HL-60 (cell line): ENCODE results near the gene SCG5.
"Not testable (repeated sequence)": the region's sequence is repeated elsewhere in the genome, so short reads cannot be mapped to it uniquely, and the experiment has no call there.

Experiments
- GABPA ChIP-seq: IDR thresholded peaks from 2 replicates; pipeline ENCODE4 v1.6.1; 2012; ENCODE audit warnings: low read depth
- POLR2AphosphoS5 ChIP-seq: IDR thresholded peaks from 2 replicates; pipeline ENCODE4 v1.6.1; 2012; ENCODE audit warnings: low read depth
- SPI1 ChIP-seq: IDR thresholded peaks from 2 replicates; pipeline ENCODE4 v1.6.1; 2012; ENCODE audit warnings: low read depth, mild to moderate bottlenecking, borderline replicate concordance
- TF ChIP-seq, protein P1 (sequence below): IDR thresholded peaks from one replicate; pipeline ENCODE4 v1.5.1; 2011; ENCODE audit warnings: low read length, control low read depth, inconsistent platforms; ENCODE audit not compliant: insufficient read depth
- TF ChIP-seq, protein P2 (sequence below): IDR thresholded peaks from 2 replicates; pipeline ENCODE4 v1.6.1; 2012; ENCODE audit warnings: low read depth; ENCODE audit not compliant: insufficient replicate concordance

DNA sequence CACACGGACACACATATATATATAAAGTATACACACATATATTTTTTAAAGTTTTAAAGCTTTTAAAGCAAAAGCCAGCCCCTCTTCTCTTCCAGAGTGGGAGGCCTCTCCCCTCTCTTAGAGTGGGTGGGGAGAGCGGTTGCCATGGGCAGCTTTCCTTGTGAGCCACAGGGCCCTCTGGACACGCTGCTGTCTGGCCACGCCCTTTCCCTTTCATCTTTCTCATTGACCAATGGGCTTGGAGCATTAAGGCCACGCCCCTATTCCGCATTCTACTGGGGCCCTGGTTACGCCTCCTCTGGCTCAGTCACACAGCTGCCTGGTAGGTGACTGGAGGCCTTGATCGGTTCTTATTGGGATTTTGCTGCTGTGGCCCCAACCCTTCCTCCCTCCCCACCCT is 48.4 kb upstream of the SCG5 start, which contains the start of gene GOLGA8N:
- TF ChIP-seq, protein P1, sequence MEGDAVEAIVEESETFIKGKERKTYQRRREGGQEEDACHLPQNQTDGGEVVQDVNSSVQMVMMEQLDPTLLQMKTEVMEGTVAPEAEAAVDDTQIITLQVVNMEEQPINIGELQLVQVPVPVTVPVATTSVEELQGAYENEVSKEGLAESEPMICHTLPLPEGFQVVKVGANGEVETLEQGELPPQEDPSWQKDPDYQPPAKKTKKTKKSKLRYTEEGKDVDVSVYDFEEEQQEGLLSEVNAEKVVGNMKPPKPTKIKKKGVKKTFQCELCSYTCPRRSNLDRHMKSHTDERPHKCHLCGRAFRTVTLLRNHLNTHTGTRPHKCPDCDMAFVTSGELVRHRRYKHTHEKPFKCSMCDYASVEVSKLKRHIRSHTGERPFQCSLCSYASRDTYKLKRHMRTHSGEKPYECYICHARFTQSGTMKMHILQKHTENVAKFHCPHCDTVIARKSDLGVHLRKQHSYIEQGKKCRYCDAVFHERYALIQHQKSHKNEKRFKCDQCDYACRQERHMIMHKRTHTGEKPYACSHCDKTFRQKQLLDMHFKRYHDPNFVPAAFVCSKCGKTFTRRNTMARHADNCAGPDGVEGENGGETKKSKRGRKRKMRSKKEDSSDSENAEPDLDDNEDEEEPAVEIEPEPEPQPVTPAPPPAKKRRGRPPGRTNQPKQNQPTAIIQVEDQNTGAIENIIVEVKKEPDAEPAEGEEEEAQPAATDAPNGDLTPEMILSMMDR: not testable (repeated sequence)
- TF ChIP-seq POLR2AphosphoS5, SPI1, GABPA: not testable (repeated sequence)
- TF ChIP-seq, protein P2, sequence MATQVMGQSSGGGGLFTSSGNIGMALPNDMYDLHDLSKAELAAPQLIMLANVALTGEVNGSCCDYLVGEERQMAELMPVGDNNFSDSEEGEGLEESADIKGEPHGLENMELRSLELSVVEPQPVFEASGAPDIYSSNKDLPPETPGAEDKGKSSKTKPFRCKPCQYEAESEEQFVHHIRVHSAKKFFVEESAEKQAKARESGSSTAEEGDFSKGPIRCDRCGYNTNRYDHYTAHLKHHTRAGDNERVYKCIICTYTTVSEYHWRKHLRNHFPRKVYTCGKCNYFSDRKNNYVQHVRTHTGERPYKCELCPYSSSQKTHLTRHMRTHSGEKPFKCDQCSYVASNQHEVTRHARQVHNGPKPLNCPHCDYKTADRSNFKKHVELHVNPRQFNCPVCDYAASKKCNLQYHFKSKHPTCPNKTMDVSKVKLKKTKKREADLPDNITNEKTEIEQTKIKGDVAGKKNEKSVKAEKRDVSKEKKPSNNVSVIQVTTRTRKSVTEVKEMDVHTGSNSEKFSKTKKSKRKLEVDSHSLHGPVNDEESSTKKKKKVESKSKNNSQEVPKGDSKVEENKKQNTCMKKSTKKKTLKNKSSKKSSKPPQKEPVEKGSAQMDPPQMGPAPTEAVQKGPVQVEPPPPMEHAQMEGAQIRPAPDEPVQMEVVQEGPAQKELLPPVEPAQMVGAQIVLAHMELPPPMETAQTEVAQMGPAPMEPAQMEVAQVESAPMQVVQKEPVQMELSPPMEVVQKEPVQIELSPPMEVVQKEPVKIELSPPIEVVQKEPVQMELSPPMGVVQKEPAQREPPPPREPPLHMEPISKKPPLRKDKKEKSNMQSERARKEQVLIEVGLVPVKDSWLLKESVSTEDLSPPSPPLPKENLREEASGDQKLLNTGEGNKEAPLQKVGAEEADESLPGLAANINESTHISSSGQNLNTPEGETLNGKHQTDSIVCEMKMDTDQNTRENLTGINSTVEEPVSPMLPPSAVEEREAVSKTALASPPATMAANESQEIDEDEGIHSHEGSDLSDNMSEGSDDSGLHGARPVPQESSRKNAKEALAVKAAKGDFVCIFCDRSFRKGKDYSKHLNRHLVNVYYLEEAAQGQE: not testable (repeated sequence)
